Lower leg skin (tissue), 4 donors: ENCODE data around the gene ZNF280B. TPM values are rescaled to one million over a fixed set of nuclear protein-coding genes. Genes with fewer than 3 reads are reported as not detected.

Source experiments
- DNase-seq, 2 donors: peaks; one replicate each; pipeline ENCODE4 v3.0.0-alpha.2; 2019; ENCODE audit warnings: low spot score in 2 of 2
- H3K4me3 ChIP-seq: fragments of 200-600 bp; sonication (generic); 2 replicates; pipeline ENCODE4 v1.5.1; 2017; ENCODE audit warnings: mild to moderate bottlenecking, low read depth; ENCODE audit not compliant: poor library complexity, severe bottlenecking
- POLR2A ChIP-seq, 2 donors: fragments of 450-650 bp; IDR thresholded peaks; one replicate each; pipeline ENCODE4 v1.6.1; 2016 to 2017; ENCODE audit warnings: antibody characterized with exemption in 2 of 2, mild to moderate bottlenecking in 1 of 2, moderate library complexity in 1 of 2
- WGBS, 2 donors: methylation state at CpG; one replicate each; pipeline ENCODE4 v1.1.5; 2018; 5-methylcytosine and 5-hydroxymethylcytosine counted together
- intact Hi-C: fragments of 100-400 bp; cut with DNase I; formaldehyde crosslinking; loops from one replicate; pipeline ENCODE4 v1.15.0; 2023; ENCODE audit warnings: low total_unique reads
- total RNA-seq, 4 donors: library from RNA; depleted of rRNA; stranded (reverse); fragments of >200 nt; gene quantifications; one replicate each; pipeline ENCODE4 v1.1.0, GENCODE V29; 2016
- TF ChIP-seq, protein P1 (sequence below), 3 donors: fragments of 450-650 bp; IDR thresholded peaks; one replicate each; pipeline ENCODE4 v1.5.1; 2016; ENCODE audit warnings: antibody characterized with exemption in 3 of 3, mild to moderate bottlenecking in 3 of 3, moderate library complexity in 2 of 3

Gene ZNF280B
- total RNA-seq, 4 donors from 2014 or later, result 0.08 to 0.32 (median 0.24) TPM

DNA sequence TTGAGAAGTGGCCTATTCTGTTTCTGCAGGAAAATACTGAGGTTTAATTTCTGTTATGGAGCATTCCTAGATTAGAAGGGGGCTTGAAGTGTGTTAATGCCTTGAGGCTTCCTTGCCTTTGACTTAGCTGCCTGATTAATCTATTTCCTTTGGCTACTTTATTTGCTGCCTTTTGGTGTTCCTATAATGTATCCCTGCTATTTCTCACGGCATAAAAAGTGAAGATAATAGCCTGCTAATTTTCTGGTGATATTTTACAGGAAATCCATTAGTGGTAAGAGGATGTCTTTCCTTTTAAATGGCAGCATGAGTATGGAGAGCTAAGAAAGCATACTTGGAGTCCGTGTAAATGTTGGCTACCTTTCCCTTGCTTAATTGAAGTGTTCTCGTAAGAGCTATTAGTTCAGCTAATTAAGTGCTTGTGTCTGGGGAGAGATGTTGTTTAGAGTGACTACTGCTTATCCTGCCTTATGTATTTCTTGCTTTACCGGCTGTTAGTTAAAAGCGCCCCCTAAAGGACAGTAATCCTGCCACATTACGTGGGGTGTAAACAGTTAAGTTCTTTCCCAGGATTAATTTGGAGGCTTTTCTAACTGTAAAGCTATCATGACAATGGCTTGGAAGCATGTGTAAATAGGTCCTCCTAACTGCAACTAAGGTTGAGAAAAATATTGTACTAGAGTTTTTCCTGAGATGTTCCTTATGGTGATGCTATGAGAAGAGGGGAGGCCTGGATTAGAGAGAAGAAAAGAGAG, 45.6 kb downstream of the ZNF280B start:
- TF ChIP-seq, protein P1, sequence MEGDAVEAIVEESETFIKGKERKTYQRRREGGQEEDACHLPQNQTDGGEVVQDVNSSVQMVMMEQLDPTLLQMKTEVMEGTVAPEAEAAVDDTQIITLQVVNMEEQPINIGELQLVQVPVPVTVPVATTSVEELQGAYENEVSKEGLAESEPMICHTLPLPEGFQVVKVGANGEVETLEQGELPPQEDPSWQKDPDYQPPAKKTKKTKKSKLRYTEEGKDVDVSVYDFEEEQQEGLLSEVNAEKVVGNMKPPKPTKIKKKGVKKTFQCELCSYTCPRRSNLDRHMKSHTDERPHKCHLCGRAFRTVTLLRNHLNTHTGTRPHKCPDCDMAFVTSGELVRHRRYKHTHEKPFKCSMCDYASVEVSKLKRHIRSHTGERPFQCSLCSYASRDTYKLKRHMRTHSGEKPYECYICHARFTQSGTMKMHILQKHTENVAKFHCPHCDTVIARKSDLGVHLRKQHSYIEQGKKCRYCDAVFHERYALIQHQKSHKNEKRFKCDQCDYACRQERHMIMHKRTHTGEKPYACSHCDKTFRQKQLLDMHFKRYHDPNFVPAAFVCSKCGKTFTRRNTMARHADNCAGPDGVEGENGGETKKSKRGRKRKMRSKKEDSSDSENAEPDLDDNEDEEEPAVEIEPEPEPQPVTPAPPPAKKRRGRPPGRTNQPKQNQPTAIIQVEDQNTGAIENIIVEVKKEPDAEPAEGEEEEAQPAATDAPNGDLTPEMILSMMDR (IDR thresholded peaks at IDR 0.05), result no peak
- no peak for TF ChIP-seq POLR2A (IDR thresholded peaks at IDR 0.05)
- DNase-seq, result no peak
- intact Hi-C loops, result no loop called here
- 50% methylated on average over 6 of the region's 6 CpGs for whole genome bisulfite sequencing, 2 donors
- H3K4me3 ChIP-seq, result no peak overlapping the region

DNA sequence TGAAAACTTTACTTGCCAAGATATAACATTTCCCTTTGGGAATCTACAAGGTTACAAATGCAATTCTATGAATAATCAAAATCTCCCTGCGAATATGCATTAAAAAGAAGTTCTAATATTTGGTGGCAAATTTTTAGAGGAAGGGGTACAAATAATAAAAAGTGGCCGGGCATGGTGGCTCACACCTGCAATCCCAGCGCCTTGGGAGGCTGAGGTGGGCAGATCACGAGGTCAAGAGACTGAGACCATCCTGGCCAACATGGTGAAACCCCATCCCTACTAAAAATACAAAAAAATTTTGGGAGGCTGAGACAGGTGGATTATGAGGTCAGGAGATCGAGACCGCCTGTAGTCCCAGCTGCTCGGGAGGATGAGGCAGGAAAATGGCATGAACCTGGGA, 47.0 kb downstream of the ZNF280B start:
- intact Hi-C loops, result no loop called here
- TF ChIP-seq POLR2A (IDR thresholded peaks at IDR 0.05), result no peak
- TF ChIP-seq, protein P1 (IDR thresholded peaks at IDR 0.05), result no peak
- DNase-seq, result no peak

GRCh38 chr22:22461111-22461510, 47.4 kb downstream of the ZNF280B start:
- WGBS, 2 donors, result 37 to 77% methylated on average over 1 of the region's 1 CpG
- intact Hi-C loops, result no loop called here
- TF ChIP-seq POLR2A (IDR thresholded peaks at IDR 0.05), result no peak
- TF ChIP-seq, protein P1 (IDR thresholded peaks at IDR 0.05), result no peak
- no peak overlapping the region for H3K4me3 ChIP-seq
- no peak for DNase-seq

More for the DNA sequence above, 47.0 kb downstream of the ZNF280B start:
- WGBS, 2 donors, result 67 to 80% methylated on average over 7 of the region's 7 CpGs
- no peak overlapping the region for H3K4me3 ChIP-seq

- H3K4me3 ChIP-seq, result no peak overlapping the region
- intact Hi-C loops, result no loop called here
- DNase-seq, result no peak
- TF ChIP-seq POLR2A (IDR thresholded peaks at IDR 0.05), result no peak
- TF ChIP-seq, protein P1 (IDR thresholded peaks at IDR 0.05), result no peak
These were observed 47.9 kb downstream of the ZNF280B start for GRCh38 chr22:22460635-22461034.

DNA sequence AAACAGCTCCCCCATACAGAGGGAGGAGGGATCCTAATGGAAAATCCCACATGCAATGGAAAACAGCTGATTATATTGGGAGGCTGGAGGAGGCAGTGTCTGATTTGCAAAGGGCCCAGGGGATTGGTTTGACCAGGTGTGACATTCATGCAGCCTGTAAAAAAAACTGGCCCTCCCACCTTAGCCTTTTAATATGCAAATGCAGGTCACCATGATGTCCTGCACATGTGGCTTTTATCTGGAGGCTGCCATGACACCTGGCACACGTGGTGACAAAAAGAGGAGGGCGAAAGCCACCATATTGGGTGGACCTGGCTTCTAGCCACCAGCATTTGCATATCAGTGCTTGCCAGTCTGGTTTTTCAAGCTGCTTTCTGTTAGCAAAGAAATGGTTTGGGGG, 48.5 kb downstream of the ZNF280B start:
- intact Hi-C loops, result no loop called here
- no peak overlapping the region for H3K4me3 ChIP-seq
- TF ChIP-seq, protein P1 (IDR thresholded peaks at IDR 0.05), result no peak
- no peak for TF ChIP-seq POLR2A (IDR thresholded peaks at IDR 0.05)
- 72 to 88% methylated on average over 2 of the region's 2 CpGs for WGBS, 2 donors
- DNase-seq, result no peak
